Fibroblast of skin of left quadriceps (primary cell): ENCODE data around the gene GLUL.
"Not testable (repeated sequence)": the region's sequence is repeated elsewhere in the genome, so short reads cannot be mapped to it uniquely, and the experiment has no call there.

Source experiments
- DNase-seq, 2 experiments: peaks; one replicate each; pipeline ENCODE4 v3.0.0-alpha.2; 2013; ENCODE audit warnings: low read depth in 2 of 2

Gene GLUL

DNA sequence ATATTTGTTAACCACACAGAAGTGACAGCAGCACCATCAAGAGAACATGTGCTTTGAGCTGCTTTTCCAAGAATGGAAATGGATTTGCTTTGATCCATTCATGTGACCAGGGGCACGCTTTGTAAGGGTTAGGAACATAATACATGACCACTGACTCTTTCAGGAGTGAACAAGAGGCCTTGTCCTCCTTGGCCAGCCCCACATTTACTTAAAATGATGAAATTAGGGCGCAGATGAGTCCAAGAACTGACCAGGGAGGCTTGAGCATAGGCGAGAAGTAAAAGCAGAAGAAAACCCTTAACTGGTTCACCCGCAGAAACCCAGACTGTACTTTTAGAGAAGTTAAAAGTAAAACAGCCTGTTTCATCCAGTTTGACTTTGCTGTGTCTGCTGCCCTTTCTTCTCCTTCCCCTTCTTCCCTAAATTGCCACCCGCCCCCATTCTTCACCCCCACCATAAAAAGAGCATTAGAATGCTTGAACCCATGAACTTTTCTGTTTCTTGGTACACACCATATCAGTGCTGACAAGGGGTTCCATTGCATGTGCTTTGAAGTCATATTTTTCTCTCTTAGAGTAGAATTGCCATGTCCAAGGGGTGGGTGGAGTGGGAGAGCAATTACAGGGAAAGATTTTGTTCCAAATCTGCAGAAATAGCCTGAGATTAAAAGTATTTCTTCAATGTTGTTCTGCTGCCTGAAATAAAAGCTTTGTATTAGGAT lies 2.6 kb upstream of the GLUL start:
- no peak for DNase-seq

DNA sequence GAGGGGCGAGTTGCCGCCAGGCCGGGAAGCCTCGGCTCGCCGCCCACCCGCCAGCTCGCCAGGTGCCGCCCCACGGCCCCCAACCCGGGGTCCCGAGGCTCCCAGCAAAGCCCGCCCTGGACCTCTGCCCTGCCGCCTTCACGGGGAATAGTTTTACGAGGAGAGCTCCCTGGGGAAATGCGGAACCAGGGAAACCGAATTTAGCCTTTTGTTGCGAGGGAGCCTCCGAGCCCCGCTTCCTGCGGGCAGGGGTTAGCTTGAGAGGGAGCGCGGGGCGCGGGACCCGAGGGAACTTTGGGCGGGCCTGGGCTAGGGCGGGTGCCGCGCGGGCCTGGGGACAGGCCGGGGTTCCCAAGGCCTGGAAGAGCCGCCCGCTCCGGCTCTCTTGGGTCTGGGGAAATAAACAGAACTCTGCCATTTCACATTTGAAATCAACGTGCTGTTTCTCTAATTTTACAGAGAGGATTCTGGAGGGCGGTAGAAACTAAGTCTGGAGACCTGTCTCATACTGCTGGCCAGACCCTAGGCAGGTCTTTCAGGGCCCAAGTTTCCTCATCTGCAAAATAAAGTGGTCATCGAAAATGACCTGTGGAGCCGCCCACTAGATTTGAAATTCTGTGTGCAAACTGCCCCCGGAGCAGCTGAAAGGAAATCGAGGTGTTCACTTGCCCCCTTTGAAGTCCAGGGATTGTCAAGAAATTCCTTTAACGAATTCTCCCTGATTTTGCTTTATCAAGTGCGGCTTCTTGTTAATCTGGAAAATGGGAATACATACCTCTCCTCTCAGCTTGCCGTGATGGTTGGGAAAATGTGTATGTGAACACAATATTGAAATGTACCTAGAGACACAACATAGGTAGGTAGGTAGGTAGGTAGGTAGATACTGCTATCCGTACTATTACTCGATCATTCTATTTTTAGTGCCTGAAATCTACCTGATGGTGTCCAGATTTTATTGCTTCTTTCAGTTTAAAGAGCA lies 749 bp upstream of the GLUL start:
- peak in 1 of 2 experiments; percentile 32 for DNase-seq

DNA sequence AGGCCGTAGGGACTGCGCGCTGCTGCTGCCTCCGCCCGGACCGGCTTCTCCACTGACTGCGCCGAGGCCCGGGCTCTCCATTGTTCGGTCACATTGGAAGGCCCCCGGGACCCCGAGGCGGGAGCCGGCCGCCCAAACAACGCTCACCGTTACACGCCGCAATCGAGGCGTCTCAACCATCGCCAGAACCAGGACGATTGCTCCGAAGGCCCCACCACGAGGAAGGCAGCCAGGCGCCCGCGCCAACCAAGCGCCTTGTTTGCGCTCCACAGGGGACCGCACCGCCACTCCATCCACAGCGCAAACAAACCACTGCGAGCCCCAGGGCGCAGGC lies 595 bp downstream of the GLUL start:
- no peak for DNase-seq

DNA sequence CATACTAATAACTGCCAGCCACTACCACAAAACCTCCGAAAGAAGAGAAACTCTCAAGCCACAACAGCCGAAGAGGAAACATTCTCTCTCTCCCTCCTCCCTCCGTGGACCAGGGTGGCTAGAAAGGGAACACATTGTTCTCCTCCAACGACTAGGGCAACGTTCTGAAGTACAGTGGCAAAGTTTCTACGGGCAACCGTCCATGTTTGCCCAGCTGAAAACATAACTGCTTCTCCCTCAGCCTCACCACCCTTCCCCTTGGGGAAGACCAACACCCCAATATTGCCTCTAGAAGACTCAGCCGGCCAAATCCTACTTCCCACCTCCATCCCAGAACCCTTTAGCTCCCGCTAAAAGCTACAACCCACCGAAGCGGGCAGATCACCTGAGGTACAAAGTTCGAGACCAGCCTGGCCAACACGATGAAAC lies 2.0 kb downstream of the GLUL start:
- DNase-seq, result no peak

DNA sequence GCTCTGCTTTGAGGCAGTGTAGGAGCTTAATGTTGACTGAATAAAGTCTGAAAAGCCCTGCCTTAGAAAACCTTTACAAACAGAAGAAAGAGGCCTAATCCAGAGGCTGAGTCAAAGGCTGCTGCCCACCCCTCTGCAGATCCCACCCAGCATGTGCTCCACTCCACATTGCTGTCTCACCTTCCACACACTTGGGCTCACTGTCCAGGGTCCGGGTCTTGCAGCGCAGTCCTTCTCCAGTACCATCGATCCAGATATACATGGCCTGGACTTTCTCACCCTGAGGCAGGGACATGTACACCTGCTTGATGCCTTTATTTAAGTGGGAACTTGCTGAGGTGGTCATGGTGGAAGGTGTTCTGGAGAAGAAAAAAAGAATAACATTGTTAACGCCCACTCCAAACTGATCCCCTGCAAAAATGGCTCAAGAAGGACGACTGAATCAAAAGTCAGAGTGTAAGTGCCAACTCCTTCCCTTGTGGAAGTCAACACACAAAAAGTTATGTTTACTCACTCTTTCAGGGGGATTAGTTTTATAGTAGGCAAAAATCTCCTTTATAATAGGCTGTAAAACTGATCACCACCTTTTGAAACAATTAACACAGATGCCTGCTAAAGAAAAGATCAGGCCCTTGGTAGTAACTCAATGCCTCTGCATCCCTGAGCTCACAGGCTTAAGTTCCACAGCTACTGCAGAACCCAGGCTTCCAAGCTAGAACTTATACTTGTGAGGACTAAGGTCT lies 3.0 kb downstream of the GLUL start:
- no peak for DNase-seq

DNA sequence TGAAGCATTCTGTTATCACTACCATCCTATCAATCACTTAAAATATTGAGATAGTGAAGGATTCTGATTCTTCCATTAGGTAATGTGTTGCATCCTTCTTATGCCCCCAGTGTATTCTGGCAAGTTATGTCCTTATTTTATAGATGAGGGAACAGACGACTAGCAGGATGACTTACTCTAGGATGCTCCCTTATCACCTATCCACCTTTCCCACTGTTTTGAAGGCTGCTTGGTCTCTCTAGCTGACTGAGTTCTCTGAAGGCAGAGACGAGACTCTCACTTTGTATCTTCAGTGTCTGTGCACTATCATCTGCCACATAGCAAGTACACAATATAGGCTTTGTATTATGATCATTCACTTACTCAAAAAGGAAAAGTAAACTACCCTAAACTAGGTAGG lies 4.0 kb downstream of the GLUL start:
- DNase-seq, result no peak

DNA sequence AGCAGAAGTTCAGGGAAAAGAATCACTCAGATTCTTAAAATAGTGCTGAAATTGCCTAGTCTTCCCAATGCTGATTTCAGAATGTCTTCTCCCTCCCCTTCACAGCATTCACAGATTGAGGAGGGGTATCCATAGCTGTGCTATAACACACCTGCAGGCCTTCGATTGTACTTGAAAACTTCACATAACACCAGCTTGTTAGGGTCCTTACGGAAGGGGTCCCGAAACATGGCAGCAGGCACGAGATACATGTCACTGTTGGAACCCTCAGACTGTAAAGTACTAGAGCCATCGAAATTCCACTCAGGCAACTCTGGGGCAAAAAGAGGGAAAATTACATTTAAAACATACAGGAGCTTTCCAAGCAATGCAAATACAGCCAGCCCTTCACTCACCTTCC lies 4.6 kb downstream of the GLUL start:
- no peak for DNase-seq

DNA sequence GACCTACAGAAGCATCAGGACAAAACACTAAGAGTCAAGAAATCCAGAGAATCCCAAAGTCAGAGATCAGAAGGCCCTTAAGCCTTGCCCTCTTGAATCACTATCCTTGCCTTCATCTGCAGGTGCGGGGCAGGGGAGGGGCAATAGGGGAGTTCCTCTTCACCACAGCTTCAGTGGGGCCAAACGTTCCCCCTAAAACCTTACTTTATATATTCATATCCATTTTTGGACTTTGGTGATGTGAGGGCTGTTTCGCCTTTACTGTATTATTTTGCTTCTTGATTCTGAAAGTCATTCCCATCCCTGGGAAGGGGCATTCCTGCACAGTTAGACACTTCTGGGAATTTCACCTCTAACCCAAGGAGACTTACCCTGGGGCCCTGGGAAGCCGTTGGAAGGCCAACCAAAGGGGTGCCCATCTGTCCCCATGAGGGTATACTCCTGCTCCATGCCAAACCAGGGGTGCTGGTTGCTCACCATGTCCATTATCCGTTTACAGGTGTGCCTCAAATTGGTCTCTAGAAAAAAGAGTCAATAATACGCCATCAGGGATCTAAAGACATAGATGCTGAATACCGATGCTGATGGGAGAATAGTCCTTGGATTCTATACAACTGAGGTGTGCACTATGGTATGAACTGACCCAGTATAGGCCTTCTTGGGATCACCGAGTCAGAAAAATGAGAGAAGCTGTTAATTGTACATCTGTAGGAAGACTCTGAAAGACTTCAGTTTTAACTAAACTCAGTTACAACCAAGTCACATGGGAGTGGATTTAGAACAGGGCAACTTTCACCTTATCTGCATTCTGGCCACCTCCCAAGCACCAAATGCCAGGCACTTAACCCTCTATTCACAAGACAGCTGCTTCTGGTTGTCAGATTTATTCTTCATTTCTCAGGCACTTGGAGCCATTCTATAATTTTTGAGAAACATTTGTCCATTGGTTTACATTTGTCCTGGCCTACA lies 5.4 kb downstream of the GLUL start:
- DNase-seq, result no peak

DNA sequence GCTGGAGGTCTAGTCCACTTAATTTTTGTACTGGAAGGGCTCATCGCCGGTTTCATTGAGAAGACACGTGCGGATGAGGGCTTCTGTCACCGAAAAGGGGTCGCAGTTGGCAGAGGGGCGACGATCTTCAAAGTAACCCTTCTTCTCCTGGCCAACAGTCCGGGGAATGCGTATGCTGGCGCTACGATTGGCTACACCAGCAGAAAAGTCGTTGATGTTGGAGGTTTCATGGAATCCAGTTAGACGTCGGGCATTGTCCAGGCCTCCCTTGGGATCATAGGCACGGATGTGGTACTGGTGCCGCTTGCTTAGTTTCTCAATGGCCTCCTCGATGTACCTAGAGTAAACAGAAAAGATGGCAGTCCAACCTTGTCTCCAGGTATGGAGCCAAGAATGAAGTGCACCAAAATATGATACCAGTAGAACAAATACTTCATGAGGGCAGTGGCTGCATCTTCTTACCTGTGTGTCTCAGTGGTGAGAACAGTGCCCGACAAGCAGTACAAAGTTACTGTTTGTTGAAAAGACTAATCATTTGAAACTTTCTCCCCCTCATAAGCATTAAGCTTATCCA lies 7.1 kb downstream of the GLUL start:
- no peak for DNase-seq

DNA sequence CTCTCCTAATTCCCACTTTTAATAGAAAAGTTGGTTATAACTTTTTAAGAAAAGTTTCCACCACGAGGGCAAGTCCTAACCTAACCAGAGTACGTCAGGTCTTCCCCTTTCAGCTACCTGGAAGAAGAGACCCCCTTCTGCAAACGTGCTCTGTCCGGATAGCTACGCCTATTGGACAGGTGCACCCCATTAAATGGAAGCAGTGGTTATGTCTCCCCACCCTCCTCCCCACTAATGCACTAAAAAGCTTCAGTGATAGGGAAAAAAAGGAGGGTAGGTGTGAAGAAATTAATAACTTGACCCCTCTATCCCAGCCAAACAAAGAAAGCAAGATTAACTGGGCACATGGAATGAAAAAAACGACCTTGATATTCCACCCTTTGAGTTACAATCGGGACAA lies 7.7 kb downstream of the GLUL start:
- DNase-seq, result no peak

DNA sequence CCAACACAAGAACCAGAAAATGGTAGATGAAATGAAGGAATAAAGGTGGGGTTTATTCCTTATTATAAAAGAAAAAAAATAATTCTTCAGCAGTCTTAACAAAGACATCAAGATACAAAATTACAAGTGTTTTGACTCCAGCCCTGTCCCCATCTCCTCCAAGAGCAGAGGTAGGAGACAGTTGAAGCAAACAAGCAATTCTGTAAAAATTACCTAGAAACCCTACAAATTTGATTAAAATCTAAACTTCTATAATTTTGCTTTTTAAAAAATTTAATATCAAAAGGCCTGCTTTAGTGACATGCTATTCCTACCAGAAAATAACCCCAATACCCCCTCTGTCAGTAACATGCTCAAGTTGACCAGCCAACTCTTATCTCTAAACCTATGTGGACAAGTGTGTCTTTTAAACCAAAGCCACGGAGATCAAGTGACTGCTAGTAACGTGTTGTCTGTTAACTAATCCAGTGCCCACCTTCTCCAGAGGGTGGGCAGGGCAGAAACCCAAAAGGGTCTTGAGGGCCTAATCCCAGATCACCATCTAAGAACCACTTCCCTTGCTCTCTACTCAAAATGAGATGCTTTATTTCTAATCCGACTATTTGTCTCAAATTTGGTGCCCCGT lies 8.4 kb downstream of the GLUL start:
- no peak for DNase-seq

DNA sequence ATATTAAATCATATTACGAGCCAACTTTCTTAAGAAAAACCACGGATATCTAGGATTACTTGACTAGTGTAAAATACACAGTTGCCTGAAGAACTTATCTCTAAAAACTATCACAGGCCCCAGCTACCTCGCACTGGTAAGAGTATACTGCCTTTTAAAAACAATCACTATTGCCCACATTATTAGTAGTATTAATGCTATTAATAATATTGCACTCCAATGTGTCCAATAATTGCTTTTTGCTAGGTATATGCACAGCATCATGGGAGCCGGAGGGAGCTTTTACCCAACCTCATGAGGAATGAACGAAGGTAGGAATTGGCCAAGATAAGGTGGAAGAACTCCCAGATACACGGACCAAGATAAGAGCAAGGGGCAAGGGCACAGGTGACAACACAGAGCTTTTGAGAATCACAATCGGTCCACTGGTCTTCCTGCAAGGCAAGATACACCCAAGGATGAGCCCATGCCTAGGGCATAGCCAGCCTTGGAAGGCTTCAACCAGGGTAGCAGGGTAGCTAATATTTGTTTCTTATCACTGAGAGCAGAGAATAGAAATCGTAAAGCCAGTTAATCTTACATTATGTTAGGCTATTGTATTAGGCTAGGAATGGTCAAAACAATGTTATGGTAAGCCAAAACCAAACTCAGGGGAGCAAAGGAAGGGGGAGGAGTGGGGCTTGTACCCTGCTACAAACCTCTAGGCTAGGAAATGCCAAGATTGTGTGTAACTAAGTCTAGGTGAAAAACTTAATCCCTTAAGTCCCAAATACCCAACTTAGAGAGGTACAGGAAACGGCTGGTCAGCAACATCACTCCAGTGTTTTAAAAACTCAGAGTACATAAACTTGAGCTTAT lies 9.4 kb downstream of the GLUL start:
- DNase-seq, result no peak

DNA sequence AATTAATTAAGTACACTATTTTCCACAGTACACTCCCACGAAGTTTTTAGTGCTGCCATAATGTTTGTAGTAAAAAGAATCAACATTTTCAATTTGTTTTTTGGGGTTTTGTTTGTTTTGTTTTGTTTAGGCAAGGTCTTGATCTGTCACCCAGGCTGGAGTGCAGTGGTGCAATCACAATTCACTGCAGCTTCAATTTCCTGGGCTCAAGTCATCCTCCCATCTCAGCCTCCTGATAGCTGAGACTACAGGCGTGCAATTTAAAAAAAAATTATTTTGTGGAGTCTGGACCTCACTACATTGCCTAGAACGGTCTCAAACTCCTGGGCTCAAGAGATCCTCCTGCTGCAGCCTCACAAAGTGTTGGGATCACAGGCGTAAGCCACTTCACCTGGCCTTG lies 11.4 kb downstream of the GLUL start:
- no peak for DNase-seq

DNA sequence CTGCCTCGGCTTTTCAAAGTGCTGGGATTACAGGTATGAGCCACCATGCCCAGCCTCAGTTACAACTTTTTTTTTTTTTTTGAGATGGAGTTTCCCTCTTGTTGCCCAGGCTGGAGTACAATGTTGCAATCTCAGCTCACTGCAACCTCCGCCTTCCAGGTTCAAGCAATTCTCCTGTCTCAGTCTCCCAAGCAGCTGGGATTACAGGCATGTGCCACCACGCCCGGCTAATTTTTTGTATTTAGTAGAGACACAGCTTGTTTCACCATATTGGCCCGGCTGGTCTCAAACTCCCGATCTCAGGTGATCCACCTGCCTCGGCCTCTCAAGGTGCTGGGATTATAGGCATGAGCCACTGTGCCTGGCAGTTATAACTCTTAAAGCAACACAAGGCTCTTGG lies 11.8 kb downstream of the GLUL start:
- DNase-seq, result not testable (repeated sequence)

DNA sequence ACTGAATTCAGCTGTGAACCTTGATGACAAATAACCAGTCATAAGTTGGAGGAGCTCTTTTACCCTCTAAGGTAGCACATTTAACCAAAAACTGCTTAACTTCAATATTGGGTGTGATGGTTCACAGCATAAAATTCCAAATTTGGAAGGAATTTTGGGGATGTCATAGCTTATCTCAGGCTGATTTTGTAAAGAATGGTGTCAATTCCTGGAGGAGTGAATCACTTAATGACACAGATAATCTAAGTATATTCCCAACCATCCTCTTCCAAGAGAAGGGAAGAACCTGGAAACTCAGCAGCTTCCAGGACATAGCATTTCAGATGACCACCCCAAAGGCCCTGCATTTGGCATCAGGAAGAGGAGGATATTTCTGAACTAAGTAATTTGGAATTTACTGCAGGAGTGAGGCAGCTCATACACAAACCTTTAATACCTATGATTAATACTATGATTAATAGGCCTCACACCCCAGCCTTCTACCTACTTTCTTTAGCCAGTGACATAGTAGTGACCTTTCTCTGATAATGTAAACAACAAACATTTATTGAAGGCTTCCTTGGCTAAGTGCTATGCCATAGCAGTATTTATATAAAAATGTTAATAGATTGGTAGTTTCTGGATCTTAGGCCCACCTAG lies 14.5 kb downstream of the GLUL start:
- DNase-seq, result no peak

DNA sequence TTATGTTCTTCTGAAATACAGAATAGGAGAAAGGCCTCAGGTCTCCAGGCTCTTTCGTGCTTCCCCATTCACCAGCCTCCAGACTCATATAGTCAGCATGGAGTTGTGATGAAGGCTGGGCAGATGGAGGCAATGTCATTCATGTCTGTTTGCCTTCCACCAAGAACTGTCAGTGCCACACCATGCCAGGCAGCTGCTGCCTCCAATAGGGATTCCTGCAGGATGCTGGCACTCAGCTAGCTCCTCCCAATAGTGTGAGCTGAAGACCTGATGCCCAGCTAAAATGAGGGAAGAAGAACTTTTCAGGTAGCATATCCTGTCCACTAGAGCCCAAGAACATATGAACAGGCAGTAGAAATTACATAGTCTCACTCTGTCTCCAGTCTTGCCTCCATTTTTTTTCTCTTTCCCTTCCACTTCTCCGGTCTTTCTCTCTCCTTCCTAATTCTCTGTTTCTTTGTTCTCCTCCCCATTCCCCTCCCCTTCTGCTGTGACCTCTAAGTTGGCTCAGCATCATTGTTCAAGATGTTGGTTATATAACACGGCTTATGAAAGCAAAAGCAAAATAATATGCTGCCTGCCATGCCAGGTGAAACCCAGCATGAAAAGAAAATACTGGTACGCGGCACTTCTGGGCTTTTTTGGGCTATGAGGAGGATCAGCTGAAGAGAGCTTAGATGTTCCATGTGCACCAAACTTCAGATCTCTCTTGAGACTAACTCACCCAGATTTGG lies 17.3 kb downstream of the GLUL start:
- no peak for DNase-seq

DNA sequence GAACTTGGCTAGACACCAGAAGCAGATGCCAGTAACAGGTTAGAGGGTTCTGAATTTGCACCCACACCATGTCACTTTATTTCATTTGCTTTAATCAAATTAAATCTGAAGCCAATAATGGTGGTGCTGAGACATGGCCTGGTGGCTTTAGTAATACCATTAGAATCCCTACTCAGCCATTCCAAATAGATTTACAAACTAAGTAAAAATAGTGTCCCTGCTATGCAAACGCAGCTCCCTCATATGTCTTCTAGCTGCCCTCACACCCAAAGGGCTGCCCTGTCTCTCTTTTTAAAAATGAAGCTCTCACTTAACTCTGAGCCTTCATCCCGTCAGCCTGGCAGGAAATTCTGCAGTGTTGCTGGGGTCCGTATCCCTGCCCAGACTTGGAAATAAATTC lies 21.1 kb downstream of the GLUL start:
- no peak for DNase-seq

DNA sequence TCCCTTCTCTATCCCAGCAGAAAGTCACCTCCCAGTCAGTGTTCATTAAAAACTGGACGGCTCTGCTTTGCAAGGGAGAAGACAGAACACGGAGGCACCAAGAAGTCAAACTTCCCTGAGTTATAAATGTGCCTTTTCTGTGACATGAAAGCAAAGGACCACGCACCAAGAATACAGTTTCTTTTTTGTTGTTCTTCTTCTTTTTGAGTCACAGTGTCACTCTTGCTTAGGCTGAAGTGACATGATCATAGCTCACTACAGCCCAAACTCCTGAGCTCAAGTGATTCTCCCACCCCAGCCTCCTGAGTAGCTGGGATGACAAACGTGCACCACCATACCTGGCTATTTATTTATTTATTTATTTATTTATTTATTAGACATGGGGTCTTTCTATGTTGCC lies 22.7 kb downstream of the GLUL start:
- no peak for DNase-seq
